Stimulated activated naive B cell treated with anti-CD40 and anti-IgM and Interleukin-4, amounts not matched to agents 10 μg/mL and 1 μg/mL and 100 μg/mL, for 72 hours (primary cell): ENCODE data around the gene APOLD1.
"Not testable (repeated sequence)": the region's sequence is repeated elsewhere in the genome, so short reads cannot be mapped to it uniquely, and the experiment has no call there.

ENCODE experiments used
- ATAC-seq, 2 donors: fragments of 150-1000 bp; cut with Tn5 transposase; replicated peaks; 2 replicates each; pipeline ENCODE4 v1.10.0; 2021; ENCODE audit warnings: moderate library complexity in 1 of 2
- DNase-seq: peaks from one replicate; pipeline ENCODE4 v3.0.0; 2021
- H3K27ac Mint-ChIP-seq: one replicate; pipeline ENCODE4 v1.8.0; 2022; ENCODE audit warnings: mild to moderate bottlenecking, mixed read lengths
- H3K27me3 Mint-ChIP-seq, 2 donors: one replicate each; pipeline ENCODE4 v1.8.0; 2022; ENCODE audit warnings: mixed read lengths in 2 of 2
- H3K36me3 Mint-ChIP-seq, 2 donors: one replicate each; pipeline ENCODE4 v1.8.0; 2022; ENCODE audit warnings: mixed read lengths in 2 of 2, mild to moderate bottlenecking in 1 of 2
- H3K4me1 Mint-ChIP-seq, 2 donors: one replicate each; pipeline ENCODE4 v1.8.0; 2022; ENCODE audit warnings: mixed read lengths in 2 of 2, mild to moderate bottlenecking in 1 of 2
- H3K4me3 Mint-ChIP-seq, 2 donors: one replicate each; pipeline ENCODE4 v1.8.0; 2022; ENCODE audit warnings: mild to moderate bottlenecking in 2 of 2, mixed read lengths in 2 of 2, moderate library complexity in 1 of 2
- H3K9me3 Mint-ChIP-seq, 2 donors: one replicate each; pipeline ENCODE4 v1.8.0; 2022; ENCODE audit warnings: mixed read lengths in 2 of 2, mild to moderate bottlenecking in 1 of 2

Gene APOLD1

DNA sequence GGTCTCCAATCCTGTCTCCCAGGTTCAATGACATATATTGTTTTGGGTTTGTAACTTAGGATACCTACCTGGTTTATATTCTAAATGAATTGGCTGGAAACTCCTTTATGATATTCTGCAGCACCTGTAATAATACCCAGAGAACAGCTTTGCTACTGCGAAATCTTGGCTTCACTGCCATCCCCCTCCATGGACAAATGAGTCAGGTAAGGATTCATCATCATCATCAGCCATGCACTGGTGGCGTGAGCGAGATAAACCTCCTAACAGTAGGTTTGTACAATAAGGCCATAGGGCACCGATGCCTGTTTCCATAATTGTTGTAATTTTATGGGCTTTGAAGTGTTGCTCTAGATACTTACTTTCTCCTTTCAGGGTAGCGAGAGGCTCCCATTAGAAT lies 38.4 kb downstream of the APOLD1 start:
- no peaks in the 10 kb centered on the region for H3K9me3 Mint-ChIP-seq
- DNase-seq (no peak), ATAC-seq (no peak)
- H3K27ac Mint-ChIP-seq, result no peak overlapping the region
- H3K27me3 Mint-ChIP-seq, result no peaks in the 10 kb centered on the region
- peaks cover 27 to 63% of the 10 kb centered on the region in 2 donors for H3K36me3 Mint-ChIP-seq
- peaks cover 6 to 22% of the 10 kb centered on the region in 2 donors for H3K4me1 Mint-ChIP-seq
- H3K4me3 Mint-ChIP-seq, result no peak overlapping the region

DNA sequence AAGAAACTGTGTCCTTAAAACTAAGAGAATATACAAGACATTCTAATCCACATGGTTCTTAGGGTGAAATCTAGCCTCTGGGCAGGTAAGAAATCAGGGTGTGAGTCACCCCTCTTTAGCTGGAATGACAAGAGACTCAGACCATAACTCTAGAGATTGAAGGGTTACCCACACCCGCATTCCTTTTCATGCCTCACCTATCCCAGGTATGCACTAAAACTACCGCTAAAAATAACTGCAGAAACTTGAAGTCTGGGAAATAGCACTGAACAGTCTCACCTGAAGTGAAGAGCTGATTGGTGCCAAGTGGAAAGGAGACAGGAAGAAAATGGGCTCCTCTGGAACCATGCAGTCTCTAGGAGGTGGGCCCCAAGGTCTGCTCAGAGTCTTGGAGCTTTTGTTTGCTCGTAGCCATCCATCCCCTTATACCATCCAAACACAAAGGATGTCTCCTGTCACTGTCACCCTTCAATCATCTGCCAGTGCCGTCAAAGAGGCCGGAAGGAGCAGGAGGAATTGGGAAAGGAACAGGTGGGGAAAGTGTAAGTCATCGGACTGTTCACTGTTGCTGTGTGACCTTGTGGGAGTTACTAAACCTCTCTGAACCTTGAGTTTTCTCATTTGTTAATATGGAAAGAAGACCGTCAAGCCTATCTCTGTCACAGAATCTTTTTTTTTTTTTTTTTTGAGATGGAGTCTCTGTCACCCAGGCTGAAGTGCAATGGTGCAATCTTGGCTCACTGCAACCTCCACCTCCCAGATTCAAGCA lies 50.1 kb downstream of the APOLD1 start:
- H3K36me3 Mint-ChIP-seq, result peaks cover 40 to 44% of the 10 kb centered on the region in 2 donors
- no peak overlapping the region for H3K4me3 Mint-ChIP-seq
- no peaks in the 10 kb centered on the region for H3K27me3 Mint-ChIP-seq
- DNase-seq (no peak), ATAC-seq (no peak)
- no peak overlapping the region for H3K27ac Mint-ChIP-seq
- peaks cover 3 to 19% of the 10 kb centered on the region in 2 donors for H3K4me1 Mint-ChIP-seq
- peaks cover 7 to 12% of the 10 kb centered on the region in 2 donors for H3K9me3 Mint-ChIP-seq

GRCh38 chr12:12836571-12836970 lies 51.1 kb downstream of the APOLD1 start:
- Mint-ChIP-seq H3K4me1 (peaks cover 3 to 19% of the 10 kb centered on the region in 2 donors), H3K4me3 (no peak overlapping the region)

GRCh38 chr12:12837025-12837812 lies 51.8 kb downstream of the APOLD1 start:
- Mint-ChIP-seq H3K36me3 (peaks cover 27 to 33% of the 10 kb centered on the region in 2 donors), H3K27ac (peak overlapping the region; percentile 2), H3K27me3 (no peaks in the 10 kb centered on the region), H3K4me3 (no peak overlapping the region), H3K4me1 (peaks cover 3 to 19% of the 10 kb centered on the region in 2 donors), H3K9me3 (peaks cover 7 to 8% of the 10 kb centered on the region in 2 donors)
- ATAC-seq, result peak; percentile 84 to 88
- DNase-seq, result peak; percentile 7

More at GRCh38 chr12:12836571-12836970, 51.1 kb downstream of the APOLD1 start:
- ATAC-seq (no peak), DNase-seq (no peak)
- Mint-ChIP-seq H3K27me3 (no peaks in the 10 kb centered on the region), H3K27ac (no peak overlapping the region), H3K36me3 (peaks cover 33 to 39% of the 10 kb centered on the region in 2 donors), H3K9me3 (peaks cover 7 to 10% of the 10 kb centered on the region in 2 donors)

GRCh38 chr12:12837813-12838153 lies 52.3 kb downstream of the APOLD1 start:
- H3K4me3 Mint-ChIP-seq, result no peak overlapping the region
- no peaks in the 10 kb centered on the region for H3K27me3 Mint-ChIP-seq
- DNase-seq (no peak), ATAC-seq (no peak)
- peaks cover 3 to 19% of the 10 kb centered on the region in 2 donors for H3K4me1 Mint-ChIP-seq
- peaks cover 7 to 8% of the 10 kb centered on the region in 2 donors for H3K9me3 Mint-ChIP-seq
- peaks cover 24 to 31% of the 10 kb centered on the region in 2 donors for H3K36me3 Mint-ChIP-seq
- H3K27ac Mint-ChIP-seq, result peak overlapping the region; percentile 2

DNA sequence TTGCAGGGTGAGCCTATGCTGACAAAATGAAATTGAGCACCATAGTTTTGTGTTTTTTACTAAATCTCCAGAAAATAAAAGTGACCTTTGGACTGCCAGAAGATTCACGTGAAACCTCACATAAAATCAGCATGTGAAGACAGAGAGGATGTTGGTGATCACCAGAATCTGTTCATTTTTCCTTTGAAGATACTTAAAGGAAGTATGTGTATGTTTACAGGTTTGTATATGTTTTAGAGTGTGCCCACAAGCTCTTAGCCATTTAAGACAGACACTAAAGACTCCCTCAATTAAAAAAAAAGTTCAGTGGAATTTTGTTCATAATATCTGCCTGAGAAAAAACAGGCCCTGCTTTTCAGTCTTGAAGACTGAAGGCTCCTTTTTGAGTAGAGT lies 53.5 kb downstream of the APOLD1 start:
- ATAC-seq, result no peak

GRCh38 chr12:12839439-12839838 lies 54.0 kb downstream of the APOLD1 start:
- not testable (repeated sequence) for ATAC-seq, H3K9me3 Mint-ChIP-seq, H3K27me3 Mint-ChIP-seq, H3K4me3 Mint-ChIP-seq, H3K27ac Mint-ChIP-seq, DNase-seq, H3K4me1 Mint-ChIP-seq
- H3K36me3 Mint-ChIP-seq, result peaks cover 13 to 20% of the 10 kb centered on the region in 2 donors

More for the DNA sequence above, 53.5 kb downstream of the APOLD1 start:
- peaks cover 3 to 11% of the 10 kb centered on the region in 2 donors for H3K4me1 Mint-ChIP-seq
- no peaks in the 10 kb centered on the region for H3K27me3 Mint-ChIP-seq
- DNase-seq, result no peak
- no peak overlapping the region for H3K27ac Mint-ChIP-seq
- H3K4me3 Mint-ChIP-seq, result no peak overlapping the region
- H3K9me3 Mint-ChIP-seq, result peaks cover 0 to under 1% of the 10 kb centered on the region in 2 donors
- peaks cover 16 to 23% of the 10 kb centered on the region in 2 donors for H3K36me3 Mint-ChIP-seq

DNA sequence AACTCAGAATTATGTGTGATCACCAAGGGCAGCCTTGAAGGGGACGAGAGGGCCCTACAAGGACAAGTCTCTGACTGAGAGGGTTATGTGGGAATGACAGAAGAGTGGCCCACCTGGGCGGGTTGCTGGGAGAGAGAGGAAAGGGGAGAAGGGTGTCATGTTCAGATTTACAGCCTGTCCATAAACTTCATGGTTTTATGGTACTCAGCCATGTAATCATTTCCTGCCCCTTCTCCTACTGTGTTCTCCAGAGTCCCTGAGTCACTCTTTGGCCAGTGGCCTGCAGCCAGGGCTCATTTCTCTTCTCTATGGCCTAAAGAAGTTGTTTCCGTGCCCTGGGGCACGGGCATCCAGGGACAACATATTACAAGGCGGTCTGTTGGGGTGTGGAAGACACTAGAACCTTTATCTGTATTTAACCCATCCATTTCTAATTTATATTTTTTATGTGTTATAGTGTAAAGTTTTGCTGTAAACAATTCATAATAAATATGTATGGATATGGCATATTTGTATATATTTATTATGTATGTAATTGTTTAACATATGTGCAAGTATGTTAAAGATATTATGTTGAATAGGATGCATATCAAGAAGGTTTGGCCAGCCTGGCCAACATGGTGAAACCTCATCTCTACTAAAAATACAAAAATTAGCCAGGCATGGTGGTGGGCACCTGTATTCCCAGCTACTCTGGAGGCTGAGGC lies 54.6 kb downstream of the APOLD1 start:
- Mint-ChIP-seq H3K4me3 (no peak overlapping the region), H3K27ac (no peak overlapping the region), H3K36me3 (peaks cover 13 to 20% of the 10 kb centered on the region in 2 donors), H3K27me3 (no peaks in the 10 kb centered on the region), H3K4me1 (peaks cover 3 to 10% of the 10 kb centered on the region in 2 donors), H3K9me3 (no peaks in the 10 kb centered on the region)
- no peak for DNase-seq
- no peak for ATAC-seq

- Mint-ChIP-seq H3K9me3 (no peaks in the 10 kb centered on the region), H3K27ac (no peak overlapping the region), H3K36me3 (peaks cover 12 to 19% of the 10 kb centered on the region in 2 donors), H3K27me3 (no peaks in the 10 kb centered on the region), H3K4me3 (no peak overlapping the region), H3K4me1 (peaks cover 3 to 10% of the 10 kb centered on the region in 2 donors)
- ATAC-seq, result no peak
- no peak for DNase-seq
Measured at GRCh38 chr12:12840580-12840899, 55.1 kb downstream of the APOLD1 start.
